ENCODE measurements around the gene C11orf21.

Gene C11orf21

GRCh38 chr11:2320568-2321310 lies 19.0 kb upstream of the C11orf21 start:
- no peak for FAIRE-seq

- no peak for FAIRE-seq
Measured at GRCh38 chr11:2319791-2320472, 18.2 kb upstream of the C11orf21 start.

DNA sequence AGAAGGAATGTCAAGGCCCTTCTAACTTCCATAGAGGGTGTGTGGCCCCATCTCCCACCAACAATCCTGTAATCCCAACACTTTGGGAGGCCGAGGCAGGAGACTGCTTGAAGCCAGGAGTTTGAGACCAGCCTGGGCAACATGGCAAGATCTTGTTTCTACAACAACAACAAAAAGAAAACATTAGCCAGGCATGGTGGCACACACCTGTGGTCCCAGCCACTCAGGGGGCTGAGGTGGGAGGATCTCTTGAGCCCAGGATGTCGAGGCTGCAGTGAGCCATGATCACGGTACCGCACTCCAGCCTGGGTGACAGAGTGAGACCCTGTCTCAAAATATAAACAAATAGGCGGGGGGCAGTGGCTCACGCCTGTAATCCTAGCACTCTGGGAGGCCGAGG lies 17.0 kb upstream of the C11orf21 start:
- FAIRE-seq: no peak

- FAIRE-seq: no peak
Measured at GRCh38 chr11:2318123-2318522, 16.4 kb upstream of the C11orf21 start.

DNA sequence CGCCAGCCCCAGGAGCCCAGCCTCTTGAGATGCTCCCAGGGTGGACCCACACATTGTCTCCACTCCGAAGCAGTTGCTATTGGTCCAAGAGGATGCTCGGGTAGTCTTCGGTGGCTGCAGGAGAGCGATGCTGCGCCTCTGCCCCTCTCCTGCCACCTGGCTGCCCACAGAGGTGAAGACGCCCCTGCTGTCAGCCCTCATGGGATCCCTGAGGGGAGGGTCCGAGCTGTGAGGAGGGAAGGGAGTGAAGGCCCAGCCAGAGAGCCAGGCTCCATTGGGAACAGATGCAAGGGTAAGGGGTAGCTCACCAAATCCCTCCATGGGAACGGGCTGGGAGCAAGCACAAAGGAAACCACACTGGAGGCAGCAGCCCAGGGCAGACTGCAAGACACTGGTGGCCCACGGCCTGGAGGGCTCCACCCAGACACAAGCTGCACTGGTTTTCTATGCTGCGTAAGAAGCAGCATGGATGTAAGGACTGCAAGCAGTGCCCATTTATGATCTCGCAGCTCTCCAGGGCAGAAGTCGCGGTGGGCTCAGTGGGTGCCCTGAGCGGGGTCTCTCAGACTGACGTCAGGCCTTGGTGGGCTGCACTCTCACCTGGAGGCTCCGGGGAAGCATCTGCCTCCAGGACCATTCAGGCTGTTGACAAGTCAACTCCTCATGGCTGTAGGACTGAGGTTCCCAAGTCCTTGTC lies 15.8 kb upstream of the C11orf21 start:
- no peak for FAIRE-seq

DNA sequence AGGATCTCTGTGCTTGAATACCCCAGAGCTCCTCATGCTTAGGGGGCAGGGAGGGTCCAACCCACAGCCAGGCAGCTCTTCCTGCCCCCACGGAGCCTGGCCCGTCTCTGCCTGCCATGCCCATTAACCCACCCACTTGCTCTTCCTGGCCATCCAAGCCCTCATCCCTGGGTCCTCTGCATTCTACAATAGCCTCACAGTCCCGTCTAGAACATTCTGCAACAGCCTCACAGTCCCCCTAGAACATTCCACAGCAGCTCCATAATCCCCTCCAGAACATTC lies 15.2 kb upstream of the C11orf21 start:
- no peak for FAIRE-seq

DNA sequence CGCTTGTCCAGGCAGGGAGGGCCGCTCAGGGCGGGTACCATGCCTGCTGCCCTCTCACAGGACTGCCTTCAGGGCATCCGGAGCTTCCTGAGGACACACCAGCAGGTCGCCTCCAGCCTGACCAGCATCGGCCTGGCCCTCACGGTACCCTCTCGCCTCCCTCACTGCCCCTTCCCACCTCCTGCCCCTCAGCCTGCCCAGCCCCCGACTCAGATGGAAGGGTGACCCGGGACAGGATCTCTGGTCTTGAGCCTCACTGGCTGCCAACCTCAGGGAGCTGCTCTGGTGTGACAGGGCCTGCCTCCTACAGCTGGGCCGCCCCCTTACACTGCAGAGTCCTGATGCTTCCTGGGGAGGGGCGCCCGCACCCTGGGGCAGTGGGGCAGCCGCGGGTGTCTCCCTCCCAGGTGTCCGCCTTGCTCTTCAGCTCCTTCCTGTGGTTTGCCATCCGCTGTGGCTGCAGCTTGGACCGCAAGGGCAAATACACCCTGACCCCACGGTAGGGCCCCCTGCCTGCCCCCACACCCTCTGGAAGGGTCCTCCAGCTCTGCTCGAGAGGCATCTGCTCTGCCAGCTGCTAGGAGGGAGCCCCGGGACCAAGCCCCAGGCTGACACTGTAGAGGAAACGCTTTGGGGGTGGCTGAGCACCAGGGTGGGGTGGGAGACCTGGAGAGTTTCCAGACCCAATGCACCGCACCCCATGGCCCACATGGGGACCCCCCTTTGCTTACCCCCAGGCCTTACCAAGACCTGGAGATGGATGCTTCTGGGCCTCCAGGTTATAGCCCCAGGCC lies 14.6 kb upstream of the C11orf21 start:
- no peak for FAIRE-seq

- no peak for FAIRE-seq
Measured at GRCh38 chr11:2315395-2316168, 13.9 kb upstream of the C11orf21 start.

DNA sequence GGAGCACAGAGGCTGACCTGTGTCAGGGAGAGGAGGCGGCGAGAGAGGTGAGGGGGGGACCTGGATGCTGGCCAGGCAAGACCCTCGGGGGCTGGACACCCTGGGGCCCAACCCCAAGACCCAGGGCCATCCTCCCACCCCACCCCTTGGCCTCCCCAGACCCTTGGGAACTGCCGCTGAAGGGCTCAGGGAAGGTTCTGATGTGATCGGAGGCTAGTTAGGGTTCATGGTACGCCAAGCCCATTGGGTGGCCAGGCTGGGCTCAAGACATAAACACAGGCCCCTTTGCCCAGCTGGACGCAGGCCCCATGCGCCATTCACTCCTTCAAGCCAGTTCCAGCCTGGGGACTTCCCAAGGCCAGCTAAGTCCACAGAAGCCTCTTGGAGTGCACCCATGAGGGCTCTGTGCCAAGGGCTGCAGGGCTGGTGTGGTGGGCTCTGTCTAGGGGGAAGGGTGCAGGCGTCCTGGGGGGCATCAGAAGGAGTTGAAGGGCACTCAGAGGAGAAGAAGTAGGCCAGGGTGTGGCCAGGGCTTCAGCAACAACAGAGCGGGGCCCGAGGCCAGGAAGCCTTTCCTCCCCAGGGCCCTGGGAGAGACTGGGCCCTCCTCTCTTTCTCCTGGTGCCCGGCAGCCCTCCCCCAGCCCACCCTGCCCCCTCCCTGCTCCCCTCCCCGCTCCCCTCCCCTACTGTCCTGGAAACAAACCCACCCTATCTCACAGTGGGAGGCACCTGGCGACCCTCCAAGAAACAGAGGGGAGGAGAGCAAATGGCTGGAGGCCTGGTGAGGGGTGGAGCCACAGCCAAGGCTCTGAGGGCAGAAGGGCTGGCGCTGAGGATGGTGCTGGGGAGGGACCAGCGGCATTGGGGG lies 13.0 kb upstream of the C11orf21 start:
- no peak for FAIRE-seq

- FAIRE-seq: no peak
Measured at GRCh38 chr11:2314136-2314524, 12.4 kb upstream of the C11orf21 start.

GRCh38 chr11:2313051-2313951 lies 11.6 kb upstream of the C11orf21 start:
- FAIRE-seq: no peak

DNA sequence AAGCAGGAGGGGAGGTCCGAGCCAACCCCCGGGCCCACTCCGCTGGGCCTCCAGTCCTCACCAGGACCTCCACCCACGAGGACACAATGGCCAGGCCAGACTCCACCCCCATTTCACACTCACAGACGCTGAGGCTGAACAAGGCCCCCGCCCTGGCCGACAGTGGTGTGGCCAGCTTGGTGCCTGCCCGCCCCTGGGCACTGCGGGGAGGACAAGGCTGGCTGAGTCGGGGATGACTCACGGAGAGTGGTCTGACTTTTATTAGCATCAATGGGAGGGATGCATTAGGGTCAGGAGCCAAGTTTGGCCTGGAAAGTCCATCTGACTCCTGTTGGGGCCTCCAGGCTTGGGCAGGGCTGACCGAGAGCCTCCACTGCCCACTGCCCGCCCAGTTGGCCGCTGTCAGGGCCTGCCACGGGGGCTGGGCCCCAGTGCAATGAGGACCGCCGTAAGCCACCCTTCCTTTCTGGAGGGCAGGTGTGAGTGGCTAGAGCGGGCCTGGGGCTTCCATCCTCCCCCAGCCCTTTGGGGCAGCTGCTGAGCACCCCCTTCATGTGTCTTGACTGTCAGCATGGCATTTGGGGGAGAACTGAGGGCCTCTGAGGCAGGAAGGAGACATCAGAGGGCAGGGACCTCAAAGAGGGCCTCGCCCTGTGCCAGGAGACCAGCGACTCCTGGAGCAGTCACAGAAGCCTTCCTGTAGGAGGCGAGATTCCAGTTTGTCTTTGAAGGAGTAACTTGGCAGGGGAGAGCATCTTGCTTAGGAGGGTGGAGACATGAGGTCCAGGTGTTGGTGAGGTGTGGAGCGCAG lies 10.7 kb upstream of the C11orf21 start:
- no peak for FAIRE-seq

GRCh38 chr11:2311353-2312133 lies 9.8 kb upstream of the C11orf21 start:
- FAIRE-seq: no peak

DNA sequence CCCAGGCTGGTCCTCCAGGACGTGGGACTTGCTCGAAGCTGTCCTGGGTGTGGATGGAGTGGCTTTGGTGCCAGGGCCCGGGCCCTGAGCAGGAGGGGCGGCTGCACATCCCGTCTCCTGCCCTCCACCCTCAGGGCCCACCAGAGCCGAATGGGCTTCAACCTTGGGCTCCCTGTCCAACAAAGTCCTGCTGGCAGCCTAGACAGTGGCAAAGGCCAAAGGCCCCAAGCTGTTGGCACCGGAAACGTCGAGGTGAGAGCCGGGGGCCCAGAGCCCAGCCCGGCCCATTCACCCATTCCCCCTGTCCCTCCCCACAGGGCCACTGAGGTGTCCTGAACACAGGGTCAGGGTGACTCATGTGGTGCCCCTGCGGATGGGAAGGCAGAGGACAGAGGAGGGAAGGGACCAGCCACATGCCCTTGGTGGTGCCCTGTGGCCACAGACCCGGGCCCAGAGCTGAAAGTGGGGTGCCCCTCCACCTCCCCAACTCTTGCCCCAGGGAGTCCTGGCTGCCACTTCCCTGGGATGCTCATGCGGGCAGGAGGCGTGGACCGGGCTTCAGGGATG lies 9.2 kb upstream of the C11orf21 start:
- FAIRE-seq: no peak

GRCh38 chr11:2310073-2310785 lies 8.5 kb upstream of the C11orf21 start:
- FAIRE-seq: no peak

DNA sequence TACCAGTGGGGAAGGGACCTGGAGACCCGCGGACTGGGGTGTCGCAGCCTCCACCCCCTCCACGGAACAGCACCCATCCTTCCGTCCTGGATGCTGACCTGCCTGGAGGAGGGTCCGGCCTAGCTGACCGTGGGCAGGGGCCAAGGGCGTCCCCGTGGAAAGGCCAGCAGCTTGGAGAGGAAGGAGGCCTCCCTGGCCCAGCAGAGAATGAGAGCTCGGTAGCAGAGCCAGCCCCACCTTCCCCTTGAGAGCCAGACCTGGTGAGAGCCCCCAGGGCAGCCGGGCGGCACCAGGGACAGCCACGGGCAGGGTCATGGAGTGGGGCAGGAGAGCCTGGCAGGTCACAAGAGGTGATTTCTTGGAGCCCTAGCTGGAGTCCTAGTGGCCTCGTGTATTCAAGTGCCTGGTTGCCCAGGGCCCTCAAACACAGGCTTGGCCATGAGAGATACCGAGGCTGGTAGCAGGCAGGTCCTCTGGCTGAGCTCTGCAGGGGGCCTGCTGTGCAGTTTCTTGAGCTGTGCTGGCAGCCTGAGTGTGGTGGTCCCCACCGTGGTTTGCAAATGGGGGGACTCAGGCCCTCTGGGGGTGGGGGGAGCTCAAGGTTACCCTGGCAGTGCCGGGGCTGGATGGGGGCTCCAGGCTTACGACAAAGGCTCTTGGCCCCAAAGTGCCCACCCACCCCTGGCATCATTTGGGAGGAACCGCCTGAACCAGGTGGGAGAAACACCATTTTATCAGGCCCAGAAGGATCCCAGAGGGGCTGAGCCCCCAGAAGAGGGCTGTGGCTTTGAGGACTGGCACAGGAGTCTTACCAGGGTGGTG lies 7.7 kb upstream of the C11orf21 start:
- FAIRE-seq: no peak

DNA sequence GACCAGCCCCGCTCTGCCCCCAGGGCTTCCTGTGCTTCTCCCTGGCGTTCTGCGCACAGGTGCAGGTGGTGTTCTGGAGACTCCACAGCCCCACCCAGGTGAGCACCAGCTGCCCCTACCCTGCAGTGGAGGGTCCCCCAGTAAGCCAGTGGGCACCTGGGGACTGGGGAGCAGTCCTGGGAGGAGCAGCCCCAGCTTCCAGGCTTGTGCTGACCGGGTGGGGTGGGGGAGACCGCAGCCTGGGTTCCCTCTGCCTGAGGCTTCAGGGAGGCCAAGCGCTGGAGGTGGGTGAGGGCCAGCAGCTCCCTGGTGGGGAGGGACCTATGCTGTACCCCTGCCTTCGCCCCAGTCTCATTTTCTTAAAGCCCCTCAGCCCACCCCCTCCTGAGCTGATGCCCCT lies 7.0 kb upstream of the C11orf21 start:
- no peak for FAIRE-seq

Data from islet of Langerhans (tissue), 1 donor.